Vagina (tissue), 2 donors: Measurements from ENCODE around the gene DNAH8. TPM values are rescaled to one million over a fixed set of nuclear protein-coding genes. Genes with fewer than 3 reads are reported as not detected.

ENCODE experiments used
- DNase-seq, 2 donors: peaks; one replicate each; pipeline ENCODE4 v3.0.0-alpha.2; 2017; ENCODE audit errors: extremely low spot score in 2 of 2
- H3K27ac ChIP-seq: fragments of 200-600 bp; sonication (generic); one replicate; pipeline ENCODE4 v1.5.1; 2019
- H3K27me3 ChIP-seq: fragments of 200-600 bp; sonication (generic); one replicate; pipeline ENCODE4 v1.5.1; 2019
- H3K36me3 ChIP-seq, 2 donors: fragments of 200-600 bp; sonication (generic); one replicate each; pipeline ENCODE4 v1.5.1; 2017 to 2019
- H3K4me1 ChIP-seq: fragments of 200-600 bp; sonication (generic); one replicate; pipeline ENCODE4 v1.5.1; 2019
- H3K4me3 ChIP-seq, 2 donors: fragments of 200-600 bp; sonication (generic); 1 replicate in 1 of 2; 2 replicates in 1 of 2; pipeline ENCODE4 v1.5.1; 2016 to 2019
- H3K9me3 ChIP-seq: fragments of 200-600 bp; sonication (generic); one replicate; pipeline ENCODE4 v1.5.1; 2019
- CTCF ChIP-seq, 3 experiments: fragments of 450-650 bp in 2 of 3; fragments of 200-600 bp in 1 of 3; sonication (generic) in 1 of 3; IDR thresholded peaks; one replicate each; pipeline ENCODE4 v1.5.1; 2017 to 2019; ENCODE audit warnings: antibody characterized with exemption in 3 of 3, mild to moderate bottlenecking in 2 of 3, moderate library complexity in 2 of 3
- POLR2A ChIP-seq, 2 donors: fragments of 450-650 bp; IDR thresholded peaks; one replicate each; pipeline ENCODE4 v1.6.1; 2017; ENCODE audit warnings: antibody characterized with exemption in 2 of 2, mild to moderate bottlenecking in 2 of 2, moderate library complexity in 2 of 2
- POLR2AphosphoS5 ChIP-seq, 2 donors: sonication (generic); formaldehyde crosslinking; IDR thresholded peaks; one replicate each; pipeline ENCODE4 v1.9.0; 2017; ENCODE audit warnings: antibody characterized with exemption in 2 of 2, mild to moderate bottlenecking in 2 of 2, low read depth in 1 of 2; ENCODE audit not compliant: insufficient read depth in 1 of 2
- intact Hi-C: fragments of 100-400 bp; cut with DNase I; formaldehyde crosslinking; loops from one replicate; pipeline ENCODE4 v1.15.1; 2023
- total RNA-seq: library from RNA; depleted of rRNA; stranded (reverse); fragments of >200 nt; gene quantifications from one replicate; pipeline ENCODE4 v1.2.3, GENCODE V29; 2016

Gene DNAH8
- total RNA-seq, 1 donor from 2014 or later, result not detected

- intact Hi-C loops, result no loop called here
- Histone ChIP-seq H3K36me3 (no peaks in the 10 kb centered on the region), H3K27me3 (no peaks in the 10 kb centered on the region), H3K27ac (no peak overlapping the region), H3K4me1 (no peaks in the 10 kb centered on the region), H3K9me3 (no peaks in the 10 kb centered on the region), H3K4me3 (no peak overlapping the region)
- DNase-seq, result no peak
- no peak for TF ChIP-seq POLR2AphosphoS5 (IDR thresholded peaks at IDR 0.05; ENCODE audit: insufficient read depth in 1 of 2, low read depth in 1 of 2)
- no peak for TF ChIP-seq CTCF (IDR thresholded peaks at IDR 0.05)
- no peak for TF ChIP-seq POLR2A (IDR thresholded peaks at IDR 0.05)
Observed at GRCh38 chr6:38808039-38808438, 92.9 kb downstream of the DNAH8 start.

GRCh38 chr6:38813041-38813823 lies 98.1 kb downstream of the DNAH8 start:
- H3K36me3 ChIP-seq, result no peaks in the 10 kb centered on the region
- no peak overlapping the region for H3K27ac ChIP-seq
- no peak for DNase-seq
- no peaks in the 10 kb centered on the region for H3K4me1 ChIP-seq
- TF ChIP-seq POLR2AphosphoS5 (IDR thresholded peaks at IDR 0.05; ENCODE audit: insufficient read depth in 1 of 2, low read depth in 1 of 2), result no peak
- TF ChIP-seq POLR2A (IDR thresholded peaks at IDR 0.05), result no peak
- no peak for TF ChIP-seq CTCF (IDR thresholded peaks at IDR 0.05)
- no peak overlapping the region for H3K4me3 ChIP-seq
- intact Hi-C loops, result no loop called here
- no peaks in the 10 kb centered on the region for H3K9me3 ChIP-seq
- no peaks in the 10 kb centered on the region for H3K27me3 ChIP-seq

GRCh38 chr6:38814761-38815160 lies 99.7 kb downstream of the DNAH8 start:
- Histone ChIP-seq H3K4me1 (no peaks in the 10 kb centered on the region), H3K4me3 (no peak overlapping the region), H3K9me3 (no peaks in the 10 kb centered on the region), H3K36me3 (no peaks in the 10 kb centered on the region), H3K27ac (no peak overlapping the region), H3K27me3 (no peaks in the 10 kb centered on the region)
- intact Hi-C loops, result no loop called here
- TF ChIP-seq POLR2A (IDR thresholded peaks at IDR 0.05) (no peak), CTCF (IDR thresholded peaks at IDR 0.05) (no peak), POLR2AphosphoS5 (IDR thresholded peaks at IDR 0.05; ENCODE audit: insufficient read depth in 1 of 2, low read depth in 1 of 2) (no peak)
- DNase-seq, result no peak

- TF ChIP-seq CTCF (IDR thresholded peaks at IDR 0.05), result no peak
- TF ChIP-seq POLR2A (IDR thresholded peaks at IDR 0.05), result no peak
- TF ChIP-seq POLR2AphosphoS5 (IDR thresholded peaks at IDR 0.05; ENCODE audit: insufficient read depth in 1 of 2, low read depth in 1 of 2), result no peak
- Histone ChIP-seq H3K9me3 (no peaks in the 10 kb centered on the region), H3K27ac (no peak overlapping the region), H3K4me3 (no peak overlapping the region), H3K36me3 (no peaks in the 10 kb centered on the region), H3K27me3 (no peaks in the 10 kb centered on the region), H3K4me1 (no peaks in the 10 kb centered on the region)
- no peak for DNase-seq
- intact Hi-C loops, result no loop called here
Observed at GRCh38 chr6:38815250-38815649, 100.1 kb downstream of the DNAH8 start.

- Histone ChIP-seq H3K4me1 (no peaks in the 10 kb centered on the region), H3K27ac (no peak overlapping the region), H3K9me3 (no peaks in the 10 kb centered on the region), H3K36me3 (no peaks in the 10 kb centered on the region), H3K27me3 (no peaks in the 10 kb centered on the region), H3K4me3 (no peak overlapping the region)
- DNase-seq, result no peak
- TF ChIP-seq POLR2AphosphoS5 (IDR thresholded peaks at IDR 0.05; ENCODE audit: insufficient read depth in 1 of 2, low read depth in 1 of 2) (no peak), CTCF (IDR thresholded peaks at IDR 0.05) (no peak), POLR2A (IDR thresholded peaks at IDR 0.05) (no peak)
- intact Hi-C loops, result no loop called here
Observed at GRCh38 chr6:38818691-38819090, 103.6 kb downstream of the DNAH8 start.
